ENCODE data around the gene KRT12.

The KRT12 gene

DNA sequence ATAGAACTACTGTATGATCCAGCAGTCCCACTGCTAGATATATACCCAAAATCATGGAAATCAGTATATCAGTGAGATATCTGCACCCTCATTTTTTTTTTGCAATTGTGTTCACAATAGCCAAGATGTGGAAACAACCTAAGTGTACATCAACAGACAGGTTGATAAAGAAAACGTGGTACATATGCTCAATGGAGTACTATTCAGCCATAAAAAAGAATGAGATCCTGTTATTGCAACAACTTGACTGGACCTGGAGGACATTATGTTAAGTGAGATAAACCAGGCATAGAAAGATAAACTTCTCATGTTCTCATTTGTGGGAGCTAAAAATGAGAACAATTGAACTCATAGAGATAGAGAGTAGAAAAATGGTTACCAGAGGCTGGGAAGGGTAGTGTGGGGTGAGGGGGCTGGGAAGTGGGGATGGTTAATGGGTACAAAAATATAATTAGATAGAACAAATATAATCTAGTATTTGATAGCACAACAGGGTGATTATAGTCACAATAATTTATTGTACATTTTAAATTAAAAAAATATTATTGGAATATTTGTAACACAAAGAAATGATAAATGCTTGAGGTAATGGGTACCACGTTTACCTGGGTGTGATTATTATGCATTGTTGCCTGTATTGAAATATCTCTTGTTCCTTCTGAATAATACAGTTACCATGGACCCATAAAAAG, 36.8 kb downstream of the KRT12 start:
- TF ChIP-seq, protein P1, sequence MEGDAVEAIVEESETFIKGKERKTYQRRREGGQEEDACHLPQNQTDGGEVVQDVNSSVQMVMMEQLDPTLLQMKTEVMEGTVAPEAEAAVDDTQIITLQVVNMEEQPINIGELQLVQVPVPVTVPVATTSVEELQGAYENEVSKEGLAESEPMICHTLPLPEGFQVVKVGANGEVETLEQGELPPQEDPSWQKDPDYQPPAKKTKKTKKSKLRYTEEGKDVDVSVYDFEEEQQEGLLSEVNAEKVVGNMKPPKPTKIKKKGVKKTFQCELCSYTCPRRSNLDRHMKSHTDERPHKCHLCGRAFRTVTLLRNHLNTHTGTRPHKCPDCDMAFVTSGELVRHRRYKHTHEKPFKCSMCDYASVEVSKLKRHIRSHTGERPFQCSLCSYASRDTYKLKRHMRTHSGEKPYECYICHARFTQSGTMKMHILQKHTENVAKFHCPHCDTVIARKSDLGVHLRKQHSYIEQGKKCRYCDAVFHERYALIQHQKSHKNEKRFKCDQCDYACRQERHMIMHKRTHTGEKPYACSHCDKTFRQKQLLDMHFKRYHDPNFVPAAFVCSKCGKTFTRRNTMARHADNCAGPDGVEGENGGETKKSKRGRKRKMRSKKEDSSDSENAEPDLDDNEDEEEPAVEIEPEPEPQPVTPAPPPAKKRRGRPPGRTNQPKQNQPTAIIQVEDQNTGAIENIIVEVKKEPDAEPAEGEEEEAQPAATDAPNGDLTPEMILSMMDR (IDR thresholded peaks at IDR 0.05; ENCODE audit: insufficient read depth, low read length, poor library complexity, severe bottlenecking) = no peak
- DNase-seq (ENCODE audit: extremely low read depth, insufficient read length) = no peak
- Histone ChIP-seq H3K36me3 (ENCODE audit: control insufficient read depth, insufficient read depth, low read length) (no peaks in the 10 kb centered on the region; the same call in 1 of the 2 replicates), H3K4me3 (replicated peaks; ENCODE audit: low read depth, low read length) (no peak overlapping the region), H3K27me3 (replicated peaks; ENCODE audit: control insufficient read depth, insufficient read depth, low read length) (no peaks in the 10 kb centered on the region)

DNA sequence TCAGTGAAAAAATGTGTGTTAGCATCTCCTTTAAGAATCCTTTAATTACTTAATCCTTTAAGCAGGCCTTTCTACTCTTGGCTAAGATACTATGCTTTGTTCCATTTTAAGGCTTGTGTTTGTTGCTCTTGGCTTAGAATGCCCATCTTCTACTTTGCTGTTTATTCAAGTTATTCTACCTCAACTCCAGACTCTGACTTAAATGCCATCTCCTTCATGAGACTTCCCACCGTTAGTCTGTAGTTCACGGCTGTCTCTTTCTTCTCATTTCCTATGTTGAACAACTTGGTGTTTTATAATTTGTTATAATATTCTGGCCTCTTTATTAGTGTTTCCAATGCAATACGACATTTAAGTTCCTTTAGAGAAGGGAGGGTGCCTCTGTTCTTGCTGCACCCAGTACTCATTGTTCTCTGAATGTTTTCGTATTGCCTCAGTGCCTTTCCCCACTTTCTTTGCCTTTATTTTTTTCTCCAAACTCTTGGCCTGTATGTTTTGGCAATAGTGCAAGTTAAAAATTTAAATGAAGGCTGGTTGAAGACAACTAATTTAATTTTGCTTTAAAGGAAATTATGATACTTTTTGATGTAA, 38.5 kb downstream of the KRT12 start:
- Histone ChIP-seq H3K4me3 (replicated peaks; ENCODE audit: low read depth, low read length) (no peak overlapping the region), H3K27me3 (replicated peaks; ENCODE audit: control insufficient read depth, insufficient read depth, low read length) (no peaks in the 10 kb centered on the region), H3K36me3 (ENCODE audit: control insufficient read depth, insufficient read depth, low read length) (no peaks in the 10 kb centered on the region)
- TF ChIP-seq, protein P1 (IDR thresholded peaks at IDR 0.05; ENCODE audit: insufficient read depth, low read length, poor library complexity, severe bottlenecking) = no peak
- DNase-seq (ENCODE audit: extremely low read depth, insufficient read length) = no peak

DNA sequence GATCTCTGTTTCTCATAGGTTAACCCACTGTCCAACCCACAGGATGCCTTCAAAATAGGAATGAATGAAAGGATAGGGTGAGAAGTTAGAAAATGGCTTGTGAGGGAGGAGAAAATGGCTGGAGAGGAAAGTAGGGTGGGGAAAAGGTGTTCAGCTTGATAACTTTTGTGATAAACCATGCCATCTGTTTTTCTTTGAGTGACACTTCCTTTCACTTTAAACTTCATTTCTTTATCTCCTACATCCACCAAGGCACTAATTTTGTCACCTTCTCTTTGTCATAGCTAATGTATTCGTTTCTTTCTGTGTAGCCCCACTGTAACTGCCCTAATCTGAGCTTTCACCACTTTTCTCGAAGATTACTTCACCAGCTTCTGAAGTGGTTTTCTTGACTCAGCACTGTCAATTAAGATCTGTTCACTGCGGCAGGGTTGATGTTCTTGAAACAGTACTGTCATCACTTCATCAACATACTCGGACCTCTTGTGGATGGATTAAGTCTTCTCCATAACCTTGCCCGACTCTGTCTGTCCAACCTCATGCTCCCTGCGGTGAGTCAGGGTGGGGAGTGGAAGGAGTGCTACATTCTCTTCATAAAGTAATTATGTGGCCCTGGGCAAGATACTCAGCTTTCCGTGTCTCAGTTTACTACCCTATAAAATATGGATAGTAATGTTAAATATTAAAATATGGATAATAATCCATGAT, 39.1 kb downstream of the KRT12 start:
- Histone ChIP-seq H3K4me3 (replicated peaks; ENCODE audit: low read depth, low read length) (no peak overlapping the region), H3K27me3 (replicated peaks; ENCODE audit: control insufficient read depth, insufficient read depth, low read length) (no peaks in the 10 kb centered on the region), H3K36me3 (ENCODE audit: control insufficient read depth, insufficient read depth, low read length) (no peaks in the 10 kb centered on the region)
- DNase-seq (ENCODE audit: extremely low read depth, insufficient read length) = no peak
- TF ChIP-seq, protein P1 (IDR thresholded peaks at IDR 0.05; ENCODE audit: insufficient read depth, low read length, poor library complexity, severe bottlenecking) = no peak

DNA sequence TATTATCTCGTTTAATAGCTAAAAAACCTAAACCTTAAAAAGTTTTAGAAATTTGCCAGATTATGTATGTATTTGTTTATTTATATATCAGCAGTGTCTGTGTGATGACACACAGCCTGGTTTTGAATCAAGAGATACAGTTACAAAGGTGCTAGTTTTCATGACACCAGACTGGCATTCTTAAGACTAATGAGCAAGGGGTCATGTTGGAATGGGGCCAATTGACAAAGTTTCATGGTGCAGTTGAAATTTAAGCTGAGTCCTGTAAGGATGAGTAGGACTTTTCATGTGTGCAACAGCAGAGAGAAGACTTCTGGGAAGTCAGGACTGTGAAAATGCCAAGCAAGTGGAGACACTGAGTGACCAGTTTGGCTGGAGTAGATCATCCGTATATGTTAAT, 41.4 kb downstream of the KRT12 start:
- DNase-seq (ENCODE audit: extremely low read depth, insufficient read length) = no peak
- Histone ChIP-seq H3K4me3 (replicated peaks; ENCODE audit: low read depth, low read length) (no peak overlapping the region), H3K27me3 (replicated peaks; ENCODE audit: control insufficient read depth, insufficient read depth, low read length) (no peaks in the 10 kb centered on the region), H3K36me3 (ENCODE audit: control insufficient read depth, insufficient read depth, low read length) (no peaks in the 10 kb centered on the region)
- TF ChIP-seq, protein P1 (IDR thresholded peaks at IDR 0.05; ENCODE audit: insufficient read depth, low read length, poor library complexity, severe bottlenecking) = no peak

DNA sequence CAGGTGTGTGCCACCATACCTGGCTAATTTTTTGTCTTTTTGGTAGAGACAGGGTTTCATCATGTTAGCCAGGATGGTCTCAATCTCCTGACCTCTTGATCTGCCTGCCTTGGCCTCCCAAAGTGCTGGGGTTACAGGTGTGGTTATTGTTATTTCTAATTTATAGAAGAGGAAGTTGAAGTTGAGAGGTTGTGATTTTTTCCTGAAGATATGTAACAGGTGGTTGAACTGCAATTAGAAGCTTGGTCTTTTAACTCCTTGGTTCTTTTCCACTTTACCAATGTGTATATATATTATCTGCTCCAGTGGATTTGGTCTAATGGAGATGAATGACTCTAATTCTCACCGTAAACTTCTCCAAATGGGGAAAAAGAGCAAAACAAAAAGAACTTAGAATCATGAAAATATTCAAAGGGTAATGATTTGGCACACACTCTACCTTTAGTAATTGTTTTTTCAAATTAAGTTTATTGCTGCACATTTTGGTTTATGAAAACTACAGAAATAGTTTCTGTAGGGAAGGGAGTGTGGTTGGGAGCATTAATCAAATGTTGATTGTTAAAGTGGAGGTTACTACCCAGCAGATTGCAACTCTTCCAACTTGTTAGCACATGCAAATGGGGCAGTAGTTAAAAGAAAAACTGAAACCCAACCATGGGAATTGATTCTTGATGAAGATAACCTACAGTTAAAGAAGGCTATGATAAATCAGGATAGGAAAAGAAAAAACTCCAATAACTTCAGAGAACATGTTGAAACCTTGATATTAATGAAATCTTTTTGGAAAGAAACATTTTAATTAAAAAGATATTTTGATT, 42.8 kb downstream of the KRT12 start:
- Histone ChIP-seq H3K4me3 (replicated peaks; ENCODE audit: low read depth, low read length) (no peak overlapping the region), H3K27me3 (replicated peaks; ENCODE audit: control insufficient read depth, insufficient read depth, low read length) (no peaks in the 10 kb centered on the region), H3K36me3 (ENCODE audit: control insufficient read depth, insufficient read depth, low read length) (no peaks in the 10 kb centered on the region)
- TF ChIP-seq, protein P1 (IDR thresholded peaks at IDR 0.05; ENCODE audit: insufficient read depth, low read length, poor library complexity, severe bottlenecking) = no peak
- no peak for DNase-seq (ENCODE audit: extremely low read depth, insufficient read length)

Data from GM06990 (cell line).